HS-27A (cell line): ENCODE results near the gene CCDC187.
"Not testable (repeated sequence)": the region's sequence is repeated elsewhere in the genome, so short reads cannot be mapped to it uniquely, and the experiment has no call there.

Experiments used
- DNase-seq: peaks from one replicate; pipeline ENCODE4 v3.0.0-alpha.2; 2012; ENCODE audit warnings: low read depth, missing footprints

Gene CCDC187

DNA sequence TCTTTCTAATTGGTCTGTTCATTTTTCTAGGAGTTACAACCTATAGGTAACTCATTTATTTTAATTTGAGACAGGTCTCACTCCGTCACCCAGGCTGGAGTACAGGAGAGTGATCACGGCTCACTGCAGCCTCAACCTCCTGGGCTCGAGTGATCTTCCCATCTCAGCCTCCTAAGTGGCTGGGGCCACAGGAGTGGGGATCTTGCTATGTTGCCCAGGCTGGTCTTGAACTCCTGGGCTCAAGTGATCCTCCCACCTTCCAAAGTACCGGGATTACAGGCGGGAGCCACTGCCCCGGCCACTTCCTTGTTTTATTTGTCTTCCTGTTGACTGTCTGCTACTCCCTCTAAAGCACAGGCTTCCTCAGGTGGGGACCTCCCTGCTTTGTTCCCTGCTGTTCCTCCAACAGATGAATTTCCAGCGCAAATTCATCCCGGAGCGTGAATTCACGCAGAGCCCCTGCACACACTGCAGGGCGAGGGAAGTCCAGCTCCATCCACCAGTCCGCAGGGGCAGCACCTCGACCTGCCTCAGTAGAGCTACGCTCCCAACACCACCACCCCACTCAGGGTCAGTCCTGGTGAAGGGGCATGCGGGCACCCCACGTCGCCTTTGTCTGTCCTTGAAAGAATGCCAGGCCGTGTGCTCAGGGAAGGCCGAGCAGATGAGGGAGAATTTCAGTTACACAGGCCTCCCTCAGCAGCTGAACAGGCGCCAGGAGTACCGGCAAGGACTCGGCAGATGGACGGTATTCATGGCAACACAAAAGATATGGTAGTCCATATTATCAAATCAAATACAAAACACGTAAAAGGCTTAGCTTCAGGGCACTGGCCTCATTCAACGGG, 64.5 kb downstream of the CCDC187 start:
- DNase-seq, result no peak

DNA sequence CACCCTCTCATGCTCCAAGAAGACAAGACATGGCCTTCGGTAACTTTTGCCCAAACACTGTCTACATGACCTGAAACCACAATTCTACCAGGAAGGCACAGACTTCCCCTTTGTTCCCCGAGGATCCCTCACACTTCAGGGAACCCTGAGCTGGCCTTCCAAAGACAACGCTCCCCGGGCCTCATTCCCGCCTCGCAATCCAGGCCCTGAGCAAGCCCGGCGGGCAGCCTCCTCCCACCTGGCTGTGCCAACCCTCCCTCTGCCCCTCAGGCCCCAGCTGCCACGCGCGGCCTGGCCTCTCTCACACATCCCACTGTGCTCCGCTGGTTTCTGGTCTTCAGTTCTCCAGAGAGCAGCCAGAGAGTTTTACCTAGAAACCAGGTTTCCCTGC, 65.6 kb downstream of the CCDC187 start:
- no peak for DNase-seq

DNA sequence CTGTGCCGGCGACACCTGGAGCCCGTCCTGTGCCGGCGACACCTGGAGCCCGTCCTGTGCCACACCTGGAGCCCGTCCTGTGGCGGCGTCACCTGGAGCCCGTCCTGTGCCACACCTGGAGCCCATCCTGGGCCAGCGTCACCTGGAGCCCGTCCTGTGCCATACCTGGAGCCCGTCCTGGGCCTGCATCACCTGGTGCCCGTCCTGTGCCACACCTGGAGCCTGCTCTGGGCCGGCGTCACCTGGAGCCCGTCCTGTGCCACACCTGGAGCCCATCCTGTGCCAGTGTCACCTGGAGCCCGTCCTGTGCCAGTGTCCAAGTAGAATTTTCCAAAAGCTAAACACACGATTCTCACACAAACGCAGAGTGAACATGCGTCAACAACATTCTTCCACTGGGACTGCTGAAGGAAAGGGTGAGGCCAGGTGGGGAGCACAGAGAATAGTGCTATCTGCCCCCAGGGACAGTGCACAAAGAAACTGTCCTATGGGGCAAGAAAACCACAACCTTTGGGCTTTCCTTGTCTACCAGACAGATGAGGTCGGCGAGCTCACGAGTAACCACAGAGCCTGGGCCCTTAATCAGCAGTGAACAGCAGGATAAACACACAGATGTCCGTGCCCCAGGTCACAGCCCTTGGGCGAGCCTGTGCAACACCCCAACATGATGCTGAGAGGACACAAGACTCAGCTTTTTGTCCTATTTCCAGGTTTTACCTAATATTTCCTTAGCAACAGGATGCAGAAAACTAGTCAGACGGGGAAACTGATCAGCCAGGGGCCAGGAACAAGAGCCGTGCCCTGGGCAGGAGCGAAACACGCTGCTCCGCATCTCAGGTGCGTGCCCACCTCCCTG, 66.2 kb downstream of the CCDC187 start:
- DNase-seq, result no peak

DNA sequence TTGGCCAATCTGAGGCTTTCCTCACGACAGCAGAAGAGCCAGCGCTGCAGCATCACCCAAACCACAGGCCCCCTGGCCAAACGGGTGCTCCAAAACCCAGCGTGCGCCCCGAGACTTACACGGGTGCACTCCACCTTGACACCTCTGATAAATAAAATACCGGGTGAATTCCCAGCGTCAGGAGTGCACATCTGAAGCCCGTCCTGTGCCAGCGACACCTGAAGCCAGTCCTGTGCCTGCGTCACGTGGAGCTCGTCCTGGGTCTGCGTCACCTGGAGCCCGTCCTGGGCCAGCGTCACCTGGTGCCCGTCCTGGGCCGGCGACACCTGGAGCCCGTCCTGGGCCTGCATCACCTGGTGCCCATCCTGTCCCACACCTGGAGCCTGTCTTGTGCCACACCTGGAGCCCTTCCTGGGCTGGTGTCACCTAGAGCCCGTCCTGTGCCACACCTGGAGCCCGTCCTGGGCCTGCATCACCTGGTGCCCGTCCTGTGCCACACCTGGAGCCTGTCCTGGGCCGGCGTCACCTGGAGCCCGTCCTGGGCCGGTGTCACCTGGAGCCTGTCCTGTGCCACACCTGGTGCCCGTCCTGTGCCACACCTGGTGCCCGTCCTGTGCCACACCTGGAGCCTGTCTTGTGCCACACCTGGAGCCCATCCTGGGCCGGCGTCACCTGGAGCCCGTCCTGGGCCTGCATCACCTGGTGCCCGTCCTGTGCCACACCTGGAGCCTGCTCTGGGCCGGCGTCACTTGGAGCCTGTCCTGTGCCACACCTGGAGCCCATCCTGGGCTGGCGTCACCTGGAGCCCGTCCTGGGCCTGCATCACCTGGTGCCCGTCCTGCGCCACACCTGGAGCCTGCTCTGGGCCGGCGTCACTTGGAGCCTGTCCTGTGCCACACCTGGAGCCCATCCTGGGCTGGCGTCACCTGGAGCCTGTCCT, 67.2 kb downstream of the CCDC187 start:
- not testable (repeated sequence) for DNase-seq

DNA sequence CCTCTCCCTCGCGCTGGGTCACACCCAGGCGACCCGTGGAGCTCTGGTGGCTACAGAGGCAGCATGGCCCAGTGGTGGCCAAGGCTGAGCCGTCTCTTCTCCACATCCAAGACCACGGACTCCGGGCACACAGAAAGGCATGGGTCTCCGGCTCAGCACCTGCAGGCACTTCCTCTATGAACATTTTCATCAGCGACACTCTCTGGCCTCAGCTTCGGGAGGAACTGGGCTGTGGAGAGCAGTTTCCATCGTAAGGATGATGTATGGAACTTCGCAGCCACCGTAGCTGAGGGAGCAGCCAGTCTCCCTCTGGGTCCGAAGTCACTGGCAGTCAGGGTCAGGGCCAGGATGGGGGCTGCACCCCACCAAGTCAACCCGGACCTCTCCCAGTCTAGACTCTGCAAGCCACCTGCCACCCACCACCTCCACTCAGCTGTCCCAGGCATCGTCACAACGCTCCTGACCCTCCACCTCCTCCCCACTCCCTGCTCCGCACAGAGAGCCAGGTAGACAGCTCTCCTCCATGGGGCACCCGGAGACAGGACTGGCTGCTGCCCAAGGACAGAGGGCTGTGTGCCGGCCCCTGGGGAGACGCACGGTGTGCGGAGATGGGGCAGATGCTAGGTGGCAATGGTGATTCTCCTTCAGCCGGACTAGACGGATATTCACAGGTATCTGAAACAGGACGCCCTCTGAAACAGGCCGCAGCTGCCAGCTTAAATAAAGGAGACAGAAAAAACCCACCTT, 68.0 kb downstream of the CCDC187 start:
- no peak for DNase-seq

DNA sequence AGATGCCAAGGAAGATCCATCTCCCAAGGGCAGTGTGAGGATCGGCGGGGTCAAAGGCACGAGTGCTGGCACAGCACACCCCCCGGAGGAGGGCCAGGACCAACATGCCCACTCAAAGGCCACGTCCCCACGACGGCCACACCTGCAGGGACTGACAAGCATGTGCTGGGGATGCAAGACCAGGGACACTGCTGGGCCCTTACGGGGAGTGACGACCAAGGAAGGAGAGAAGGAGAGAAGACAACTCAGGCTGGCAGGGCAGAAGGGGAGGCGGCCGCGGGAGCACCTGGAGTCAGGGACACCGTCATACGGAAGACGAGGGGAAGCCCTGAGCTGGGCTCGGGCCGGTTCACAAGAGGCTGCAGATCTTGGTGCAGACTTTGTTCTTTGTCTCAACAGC, 68.7 kb downstream of the CCDC187 start:
- DNase-seq, result no peak

DNA sequence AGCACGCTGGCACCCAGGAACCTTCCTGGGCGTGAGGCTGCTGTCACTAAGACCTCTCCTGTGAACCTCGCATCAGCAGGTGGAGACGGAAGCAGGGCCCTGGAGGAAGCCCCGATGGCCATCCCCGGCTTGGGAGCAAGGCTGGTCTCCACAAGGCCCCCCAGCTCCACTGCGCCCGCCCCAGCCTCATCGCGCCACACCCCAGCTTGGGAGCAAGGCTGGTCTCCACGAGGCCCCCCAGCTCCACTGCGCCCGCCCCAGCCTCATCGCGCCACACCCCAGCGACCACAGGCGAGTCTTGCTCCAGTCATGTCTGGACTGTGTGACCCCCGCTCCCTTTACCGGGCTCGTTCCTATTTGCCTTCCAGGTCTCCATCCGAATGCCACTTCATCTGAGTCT, 69.3 kb downstream of the CCDC187 start:
- DNase-seq, result no peak

DNA sequence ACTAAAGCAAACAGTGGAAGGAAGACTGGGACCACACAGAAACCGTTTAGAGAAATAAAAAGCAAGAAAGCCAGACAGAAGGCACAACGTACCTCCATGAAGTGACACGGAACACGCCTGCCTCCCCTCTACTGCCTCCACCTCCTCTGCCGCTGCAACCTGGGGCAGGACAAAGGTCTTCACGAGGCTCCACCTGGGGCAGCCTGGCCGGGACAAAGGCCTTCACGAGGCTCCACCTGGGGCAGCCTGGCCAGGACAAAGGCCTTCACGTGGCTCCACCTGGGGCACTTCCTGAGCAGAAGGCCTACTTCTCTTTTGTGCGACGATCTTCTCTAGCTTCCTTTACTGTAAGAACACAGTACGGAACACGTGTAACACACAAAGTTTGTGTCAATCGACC, 70.0 kb downstream of the CCDC187 start:
- DNase-seq, result no peak

DNA sequence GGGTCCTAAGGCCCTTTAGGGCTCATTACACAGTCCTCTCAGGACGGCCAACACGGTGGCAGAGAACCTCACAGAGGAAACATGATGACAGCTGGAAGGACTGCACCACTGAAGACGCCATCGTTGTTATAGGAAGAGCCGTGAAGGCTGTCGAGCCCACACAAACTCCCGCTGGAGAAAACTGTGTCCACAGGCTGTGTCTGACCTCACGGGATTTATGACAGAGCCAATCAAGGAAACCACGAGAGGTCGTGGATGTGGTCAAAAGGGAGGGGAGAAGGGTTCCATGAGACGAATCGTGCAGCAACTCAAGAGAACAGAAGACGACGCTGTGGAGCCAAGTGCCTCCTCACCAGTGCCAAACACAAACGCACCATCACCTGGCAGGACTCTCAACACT, 70.5 kb downstream of the CCDC187 start:
- no peak for DNase-seq

DNA sequence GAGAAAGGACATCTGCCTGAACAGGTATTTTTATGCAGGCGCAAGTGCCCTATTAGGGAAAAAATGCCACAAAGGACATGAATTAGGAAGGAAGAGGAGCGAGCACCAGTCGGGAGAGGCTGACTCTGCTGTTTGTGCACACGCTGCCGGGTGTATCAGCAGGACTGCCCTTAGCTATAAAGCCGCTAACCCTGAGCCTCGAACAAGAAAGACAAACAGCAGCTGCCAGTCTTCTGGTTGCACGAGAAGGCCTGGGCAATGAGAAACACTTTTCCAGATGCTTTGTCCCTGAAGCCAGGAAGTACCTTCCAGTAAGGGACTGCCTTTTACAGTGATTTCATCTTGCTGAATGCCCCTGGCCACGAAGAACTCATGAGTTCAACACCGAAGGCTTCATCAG, 70.9 kb downstream of the CCDC187 start:
- DNase-seq, result no peak

DNA sequence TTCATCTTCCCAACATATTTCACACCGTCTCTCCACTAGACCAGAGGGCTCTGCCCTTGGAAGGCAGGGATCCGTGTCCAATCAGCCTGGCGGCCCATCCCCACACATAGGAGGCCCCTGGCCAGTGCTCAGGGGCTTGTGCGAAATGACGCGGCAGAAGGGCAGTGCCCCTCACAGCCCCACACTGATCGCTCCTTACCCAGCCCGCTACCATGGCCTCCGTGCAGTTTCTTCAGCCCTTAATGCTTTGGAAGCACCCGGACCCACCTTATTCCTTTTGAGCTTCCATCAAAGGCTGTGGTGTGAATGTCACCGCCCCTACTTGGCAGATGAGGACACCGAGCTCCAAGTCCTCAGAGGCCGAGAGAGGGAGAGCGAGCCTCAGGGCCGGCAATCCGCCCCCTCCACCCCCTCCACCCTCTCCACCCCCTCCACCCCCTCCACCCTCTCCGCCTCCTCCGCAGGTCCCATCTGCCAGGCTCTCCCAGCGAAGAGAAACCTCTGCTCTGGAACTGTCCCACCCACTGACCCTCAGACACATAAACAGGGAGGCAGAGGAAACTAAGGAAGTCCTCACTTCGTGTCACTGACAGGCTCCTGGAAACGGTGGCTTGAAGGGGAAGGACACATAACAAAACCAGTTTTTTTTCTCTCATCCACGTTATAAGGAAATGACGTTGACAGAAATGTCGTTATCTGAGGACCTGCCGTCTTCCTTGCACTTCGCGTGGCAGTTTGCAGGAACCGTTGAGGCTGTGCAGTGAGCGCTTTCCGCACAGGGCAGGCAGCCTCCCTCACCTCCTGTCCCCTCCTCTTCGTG, 72.2 kb downstream of the CCDC187 start:
- DNase-seq, result no peak

DNA sequence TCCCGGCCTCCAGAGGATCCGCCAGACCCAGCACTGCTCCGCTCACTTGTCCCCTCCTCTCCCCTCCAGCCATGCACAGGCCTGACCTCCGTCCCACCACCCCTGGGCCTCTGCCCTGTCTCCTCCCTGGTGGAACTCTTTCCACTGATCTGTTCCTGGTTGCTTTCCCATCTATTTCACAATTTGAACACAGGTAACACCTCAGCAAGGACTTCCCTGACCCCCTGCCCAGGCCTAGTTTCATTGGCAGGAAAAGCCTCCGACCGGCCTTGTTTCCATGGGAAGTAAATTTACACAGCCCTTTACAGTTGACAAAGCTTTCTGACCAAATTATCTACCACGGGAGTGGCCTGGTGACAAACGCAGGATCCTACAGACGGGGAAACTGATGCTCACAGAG, 73.1 kb downstream of the CCDC187 start:
- DNase-seq, result no peak

DNA sequence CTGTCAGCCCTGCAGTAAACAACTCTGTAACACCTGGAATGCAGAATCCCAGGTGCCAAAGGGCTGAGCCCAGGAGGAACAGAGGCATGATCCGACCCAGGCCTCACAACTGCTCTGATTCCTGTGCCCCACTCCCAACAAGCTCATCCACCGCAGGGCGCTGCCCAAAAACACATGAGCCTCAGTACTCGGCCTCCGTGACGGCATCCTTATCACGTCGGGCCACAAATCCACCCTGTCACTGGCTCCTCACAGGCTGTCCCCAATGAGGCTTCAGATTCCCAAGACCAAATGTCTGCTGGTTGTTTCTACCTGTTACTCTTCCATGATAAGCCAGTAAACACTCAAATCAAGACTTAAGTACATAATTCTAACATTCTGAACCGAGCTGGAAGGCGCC, 73.5 kb downstream of the CCDC187 start:
- no peak for DNase-seq

DNA sequence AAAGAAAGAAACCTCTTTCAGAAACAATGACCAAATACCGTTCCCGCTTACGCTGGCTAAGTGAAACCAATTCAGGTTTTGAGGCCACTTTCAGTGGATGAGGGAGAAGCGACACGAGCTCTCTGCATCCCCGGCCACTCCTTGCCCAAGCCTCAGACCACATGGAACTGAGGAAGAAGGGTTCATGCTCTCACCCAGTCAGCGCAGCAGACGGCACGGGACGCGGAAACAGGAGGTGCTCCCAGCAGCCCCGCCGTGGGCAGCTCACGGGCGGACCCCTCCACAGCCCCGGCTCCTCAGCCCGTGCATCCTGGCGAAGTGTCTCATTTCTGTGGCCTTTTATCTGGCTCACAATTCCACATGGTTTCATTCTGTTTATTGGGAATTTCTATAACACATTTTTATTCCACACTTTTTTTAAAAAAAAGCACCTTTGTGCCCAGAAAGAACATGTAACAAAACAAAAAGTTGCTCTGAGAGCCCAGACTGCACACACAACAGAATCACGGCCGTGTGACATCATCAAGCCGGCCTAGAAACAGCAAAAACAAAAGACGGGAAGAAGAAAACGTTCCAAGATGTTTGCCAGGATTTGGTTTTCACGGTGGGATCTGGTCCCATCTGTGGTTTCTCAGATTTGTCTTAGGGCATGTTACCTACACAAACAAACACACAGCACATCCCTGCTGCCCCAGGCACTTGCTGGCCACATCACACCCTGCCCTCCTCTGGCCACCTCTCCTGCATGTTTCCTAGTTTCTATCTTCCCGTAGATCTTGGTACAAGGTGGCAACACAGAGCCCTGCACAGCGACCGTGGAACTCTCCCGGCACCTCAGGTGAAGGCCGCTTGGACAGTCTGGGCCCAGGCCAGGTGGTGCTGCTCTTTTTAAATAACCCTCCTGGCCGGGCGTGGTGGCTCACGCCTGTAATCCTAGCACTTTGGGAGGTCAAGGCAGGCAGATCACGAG, 74.5 kb downstream of the CCDC187 start:
- DNase-seq, result no peak

DNA sequence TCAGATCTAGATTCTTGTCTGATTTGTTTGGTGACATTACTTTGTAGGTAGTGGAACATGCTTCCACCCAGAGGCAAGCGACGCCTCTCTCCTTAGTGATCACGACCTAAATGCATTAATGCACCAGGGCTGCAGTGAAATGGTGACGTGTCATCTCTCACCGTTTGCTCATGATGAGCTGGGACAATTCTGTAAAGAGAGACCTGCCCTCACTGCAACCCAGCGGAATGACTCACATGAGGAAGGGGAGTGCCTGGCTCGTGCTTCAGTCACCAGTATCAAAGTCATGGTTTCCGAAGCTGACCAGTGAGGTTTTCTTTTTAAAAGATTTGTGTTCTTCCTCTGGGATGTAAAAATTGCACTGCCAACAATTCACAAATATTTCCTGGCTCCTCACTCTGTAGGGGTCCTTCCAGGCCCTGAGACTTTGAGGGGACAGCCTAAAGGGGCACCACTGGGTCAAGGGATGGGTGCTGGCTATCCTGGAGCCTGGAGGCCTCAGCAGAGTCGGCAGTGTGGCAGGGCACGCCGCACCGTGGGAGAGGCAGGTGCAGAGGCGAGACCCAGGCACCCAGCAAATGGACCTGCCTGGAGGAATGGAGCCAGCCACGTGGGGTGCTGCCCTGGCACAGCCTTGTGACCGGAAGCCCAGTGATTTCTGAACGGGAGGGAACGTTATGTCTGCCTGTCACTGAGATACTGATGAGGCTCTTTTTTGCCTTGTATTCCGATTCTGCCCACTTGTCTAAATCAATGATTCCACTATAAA, 75.6 kb downstream of the CCDC187 start:
- DNase-seq, result no peak

DNA sequence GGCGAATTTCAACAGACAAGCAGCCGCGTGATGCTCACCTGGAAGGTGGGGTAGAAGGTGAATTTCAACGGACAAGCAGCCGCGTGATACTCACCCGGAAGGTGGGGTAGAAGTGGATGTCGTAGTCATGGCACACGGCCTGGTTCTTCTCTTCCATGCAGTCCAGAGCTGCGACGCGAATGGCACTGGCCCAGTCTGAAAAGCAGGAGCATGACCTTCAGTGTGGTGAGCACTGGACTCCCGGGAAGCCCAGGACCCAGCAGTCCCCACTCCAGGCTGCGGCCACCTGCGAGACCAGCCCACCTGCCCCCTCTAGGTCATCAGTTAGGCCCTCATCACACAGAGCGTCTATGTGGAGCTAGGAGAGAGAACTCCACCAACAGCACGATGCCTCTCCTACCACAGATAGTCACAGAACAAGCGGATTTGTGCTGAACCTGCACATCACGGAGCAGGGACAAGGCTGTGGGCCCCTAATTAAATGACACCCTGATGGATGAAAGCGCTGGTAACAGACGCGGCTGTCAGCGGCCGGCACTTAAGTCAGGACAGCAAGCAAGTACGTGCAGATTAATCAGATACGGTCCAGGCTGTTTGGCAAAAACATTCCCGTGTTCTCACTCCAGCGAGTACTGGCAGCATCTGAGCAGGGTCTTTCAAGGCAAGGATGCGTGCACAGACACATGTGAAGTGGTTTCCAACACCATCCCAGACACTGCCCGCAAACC, 77.0 kb downstream of the CCDC187 start:
- DNase-seq, result no peak

DNA sequence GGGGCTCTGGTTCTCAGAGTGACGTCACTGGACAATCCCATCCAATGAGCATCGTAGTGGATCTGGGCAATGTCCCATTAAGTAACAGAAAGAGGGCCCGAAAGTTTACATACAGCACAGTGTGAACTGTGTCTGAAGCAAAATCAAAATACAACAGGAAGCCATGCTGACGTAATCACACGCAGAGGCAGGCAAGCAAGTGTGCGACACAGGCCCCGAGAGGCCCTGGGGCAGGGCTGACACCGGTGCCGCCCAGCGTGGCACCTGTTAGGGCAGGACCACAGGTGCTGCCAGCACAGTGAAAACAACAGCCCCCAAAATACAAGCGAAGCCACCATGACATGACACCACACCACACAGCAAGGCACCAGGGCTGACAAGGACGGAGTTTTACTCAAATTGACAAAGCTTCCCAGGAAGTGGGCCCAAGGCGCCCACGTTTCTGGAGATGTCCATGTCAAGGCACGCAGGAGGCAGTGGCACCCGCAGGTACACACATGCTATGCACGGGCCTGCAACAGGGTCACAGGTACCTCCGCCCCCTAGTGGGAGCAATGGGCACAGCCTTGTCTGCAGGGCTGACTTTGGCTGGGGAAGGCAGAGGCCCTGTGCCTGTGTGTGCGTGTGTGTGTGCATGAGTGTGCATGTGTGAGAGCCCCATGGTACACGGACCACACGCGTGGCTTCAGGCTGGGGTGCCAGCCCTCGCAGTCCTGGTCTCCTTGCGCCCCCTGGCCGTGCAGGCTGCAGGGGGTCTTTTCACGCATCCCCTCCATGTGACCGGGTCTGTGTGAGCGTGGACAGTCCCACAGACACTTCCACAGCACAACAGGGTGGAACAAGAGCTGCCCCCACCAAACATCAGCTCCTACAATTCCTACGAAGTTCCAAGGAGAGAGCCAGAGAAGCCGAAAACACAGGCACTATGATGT, 77.9 kb downstream of the CCDC187 start:
- DNase-seq, result no peak
